ENCODE data around the gene PUM2.

DNA sequence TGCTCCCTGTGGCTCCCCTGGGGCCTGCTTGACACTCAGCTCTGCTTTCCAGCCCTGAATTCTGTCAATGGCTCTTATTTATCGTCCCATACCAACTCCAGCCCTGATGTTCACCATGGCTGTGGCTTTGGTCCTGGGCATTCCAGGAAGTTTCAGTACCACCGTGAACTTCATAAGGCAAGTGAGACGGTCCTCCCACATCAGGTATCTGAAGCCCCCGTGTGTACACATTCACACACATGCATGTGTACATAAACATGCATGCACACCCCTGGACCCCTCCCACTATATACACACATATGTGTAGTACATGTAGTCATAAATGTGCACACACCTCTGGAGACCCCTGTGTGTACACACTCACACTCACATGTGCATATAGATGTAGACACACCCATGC lies 43.3 kb upstream of the PUM2 start:
- TF ChIP-seq SUZ12 (IDR thresholded peaks at IDR 0.05; ENCODE audit: extremely low read depth, insufficient read depth, insufficient read length) (no peak), ZNF274 (IDR thresholded peaks at IDR 0.05; ENCODE audit: low read depth, low read length) (no peak), YY1 (IDR thresholded peaks at IDR 0.05; ENCODE audit: insufficient read depth, insufficient read length) (no peak)
